SK-MEL-5 (cell line): Measurements from ENCODE around the gene DERA. TPM values are rescaled to one million over a fixed set of nuclear protein-coding genes. Genes with fewer than 3 reads are reported as not detected.
"Not testable (repeated sequence)": the region's sequence is repeated elsewhere in the genome, so short reads cannot be mapped to it uniquely, and the experiment has no call there.

Source experiments
- DNase-seq: peaks from one replicate; pipeline ENCODE4 v3.0.0-alpha.2; 2016; ENCODE audit warnings: low read depth, low spot score
- in situ Hi-C: cut with HindIII; loops from 2 replicates; pipeline ENCODE4 v1.10.0; 2016; ENCODE audit warnings: low sequenced_read_pairs, high pct_unique_total_duplicates, low pct_unique_long_range_greater_than_20kb
- polyA plus RNA-seq, 2 experiments: library from polyadenylated mRNA; depleted of rRNA; stranded (reverse); fragments of >200 nt; gene quantifications; 2 replicates each; pipeline ENCODE4 v1.2.3, GENCODE V29; 2015
- total RNA-seq: library from RNA; depleted of rRNA; stranded (reverse); fragments of >200 nt; shearing (Covaris generic); gene quantifications from 2 replicates; pipeline ENCODE4 v1.2.3, GENCODE V29; 2014; rRNA removed

The DERA gene
- 178 and 200 TPM in 2 replicates for total RNA-seq
- polyA plus RNA-seq (2015; cell fraction: cytosol; rRNA removed): 88.5 and 94.9 TPM in 2 replicates
- 87.1 and 104 TPM in 2 replicates for polyA plus RNA-seq (2015; cell fraction: nucleus; rRNA removed)

GRCh38 chr12:15910864-15911721, at the start of gene DERA:
DERA (plus strand) TSS chr12:15911332; CDS start chr12:15911384, 52 bp downstream.
- in situ Hi-C loops: no loop called here
- DNase-seq: peak; percentile 85

DNA sequence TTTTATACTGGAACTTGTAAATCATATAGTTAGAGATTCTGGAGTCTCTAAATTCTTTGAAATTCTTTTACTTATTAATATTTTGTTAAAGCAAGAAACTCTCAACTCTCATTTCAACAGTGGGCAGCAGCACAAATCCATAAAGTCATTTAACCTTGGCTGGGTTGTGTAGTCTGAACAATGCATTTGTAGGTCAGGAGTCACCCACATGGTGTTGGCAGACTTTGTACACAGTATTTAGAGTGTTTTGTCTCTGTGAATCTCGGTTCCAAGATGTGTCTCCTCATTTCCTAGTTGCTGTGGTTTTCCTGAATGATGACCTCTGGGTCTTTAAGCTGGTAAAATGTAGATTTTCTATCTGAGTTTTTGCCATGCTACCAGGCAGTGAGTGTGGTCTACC, 49.7 kb upstream of the DERA start:
- DNase-seq: no peak
- in situ Hi-C loops: no loop called here

- in situ Hi-C loops: no loop called here
- DNase-seq: no peak
These were observed 48.3 kb upstream of the DERA start for GRCh38 chr12:15862840-15863239.

DNA sequence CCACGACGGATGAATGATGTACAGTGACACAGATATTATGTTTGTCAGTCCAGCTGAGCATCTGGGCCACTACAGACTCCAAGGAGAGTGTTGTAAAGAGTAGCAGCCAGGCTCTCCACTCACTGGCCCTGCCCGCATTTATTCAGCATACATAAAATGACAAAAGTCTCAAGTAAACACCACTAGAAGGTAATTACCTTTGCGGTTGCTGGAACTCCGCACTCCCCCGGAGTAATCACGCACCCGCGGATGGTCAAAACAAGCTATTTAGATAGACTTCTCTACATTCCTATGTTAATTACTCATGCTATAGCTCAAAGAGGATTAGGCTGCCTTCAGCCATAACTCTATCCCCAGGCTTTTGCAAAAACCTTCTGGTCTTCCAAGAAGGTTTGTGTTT, 47.8 kb upstream of the DERA start:
- in situ Hi-C loops: no loop called here
- DNase-seq: no peak

- no peak for DNase-seq
- in situ Hi-C loops: no loop called here
These were observed 47.1 kb upstream of the DERA start for GRCh38 chr12:15863984-15864383.

GRCh38 chr12:15868186-15868585, 42.9 kb upstream of the DERA start:
- in situ Hi-C loops: no loop called here
- no peak for DNase-seq

GRCh38 chr12:15873556-15873955, 37.6 kb upstream of the DERA start:
- in situ Hi-C loops: no loop called here
- DNase-seq: no peak

DNA sequence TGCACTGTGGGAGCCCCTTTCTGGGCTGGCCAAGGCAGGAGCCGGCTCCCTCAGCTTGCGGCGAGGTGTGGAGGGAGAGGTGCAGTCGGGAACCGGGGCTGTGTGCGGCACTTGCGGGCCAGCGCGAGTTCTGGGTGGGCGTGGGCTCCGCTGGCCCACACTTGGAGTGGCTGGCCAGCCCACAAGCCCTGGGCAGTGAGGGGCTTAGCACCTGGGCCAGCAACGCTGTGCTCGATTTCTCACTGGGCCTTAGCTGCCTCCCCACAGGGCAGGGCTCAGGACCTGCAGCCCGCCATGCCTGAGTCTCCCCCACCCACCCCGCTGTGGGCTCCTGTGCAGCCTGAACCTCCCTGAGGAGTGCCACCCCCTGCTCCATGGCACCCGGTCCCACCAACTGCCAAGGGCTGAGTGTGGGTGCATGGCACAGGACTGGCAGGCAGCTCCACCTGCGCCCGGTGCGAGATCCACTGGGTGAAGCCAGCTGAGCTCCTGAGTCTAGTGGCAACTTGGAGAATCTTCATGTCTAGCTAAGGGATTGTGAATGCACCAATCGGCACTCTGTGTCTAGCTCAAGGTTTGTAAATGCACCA, 36.5 kb upstream of the DERA start:
- DNase-seq, in situ Hi-C loops: not testable (repeated sequence)

DNA sequence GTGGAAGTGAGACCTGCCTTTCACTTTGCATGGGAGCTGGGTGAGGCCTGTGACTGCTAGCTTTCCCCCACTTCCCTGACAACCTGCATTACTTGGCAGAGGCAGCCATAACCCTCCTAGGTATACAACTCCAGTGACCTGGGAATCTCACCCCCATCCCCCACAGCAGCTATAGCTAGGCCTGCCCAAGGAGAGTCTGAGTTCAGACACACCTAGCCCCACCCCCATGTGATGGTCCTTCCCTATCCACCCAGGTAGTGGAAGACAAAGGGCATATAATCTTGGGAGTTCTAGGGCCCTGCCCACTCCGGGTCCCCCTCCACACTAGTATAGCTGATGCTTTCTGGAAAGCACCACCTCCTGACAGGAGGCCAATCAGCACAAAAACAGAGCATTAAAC, 35.3 kb upstream of the DERA start:
- in situ Hi-C loops: no loop called here
- DNase-seq: no peak

DNA sequence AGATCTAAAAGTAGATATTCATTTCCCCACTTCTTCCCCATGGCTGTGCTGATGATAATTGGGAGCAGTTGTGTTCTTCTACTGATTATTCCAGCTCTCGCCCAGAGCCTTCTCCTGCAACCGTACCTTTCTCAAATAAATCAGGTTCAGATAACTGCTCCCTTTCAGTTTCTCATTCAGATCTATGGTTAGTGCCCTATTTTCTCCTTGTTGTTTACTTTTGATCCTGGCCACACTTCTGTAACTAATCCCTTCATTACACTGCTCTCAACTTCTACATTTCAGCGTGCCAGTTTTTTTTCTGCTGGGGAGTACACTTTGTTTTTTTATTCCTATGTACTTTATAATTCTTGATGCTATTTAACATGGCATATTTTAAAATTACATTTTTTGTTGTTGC, 31.7 kb upstream of the DERA start:
- no peak for DNase-seq
- in situ Hi-C loops: no loop called here

DNA sequence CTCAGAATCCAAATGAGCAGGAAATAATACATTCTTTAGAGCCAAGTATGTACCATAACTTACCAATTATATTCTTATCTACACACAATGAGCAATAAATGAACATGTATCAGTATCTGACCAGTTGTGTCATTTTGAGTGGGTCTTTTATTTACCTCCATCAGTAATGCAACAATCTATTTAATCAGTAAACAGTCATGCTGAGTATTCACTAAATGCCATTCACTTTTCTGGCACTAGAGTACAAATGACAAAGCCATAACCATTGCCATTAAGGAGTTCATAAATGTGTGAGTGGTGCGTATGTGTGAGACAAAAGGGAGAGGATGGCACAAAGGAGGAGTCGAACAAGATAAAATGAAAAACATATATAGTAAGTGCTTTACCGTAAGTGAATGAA, 30.4 kb upstream of the DERA start:
- DNase-seq: no peak
- in situ Hi-C loops: no loop called here

GRCh38 chr12:15882118-15882971, 28.8 kb upstream of the DERA start, which contains the start of gene STRAP:
STRAP (plus strand) TSS chr12:15882387; CDS start chr12:15882708, 321 bp downstream.
- in situ Hi-C loops: no loop called here
- DNase-seq: peak; percentile 97

DNA sequence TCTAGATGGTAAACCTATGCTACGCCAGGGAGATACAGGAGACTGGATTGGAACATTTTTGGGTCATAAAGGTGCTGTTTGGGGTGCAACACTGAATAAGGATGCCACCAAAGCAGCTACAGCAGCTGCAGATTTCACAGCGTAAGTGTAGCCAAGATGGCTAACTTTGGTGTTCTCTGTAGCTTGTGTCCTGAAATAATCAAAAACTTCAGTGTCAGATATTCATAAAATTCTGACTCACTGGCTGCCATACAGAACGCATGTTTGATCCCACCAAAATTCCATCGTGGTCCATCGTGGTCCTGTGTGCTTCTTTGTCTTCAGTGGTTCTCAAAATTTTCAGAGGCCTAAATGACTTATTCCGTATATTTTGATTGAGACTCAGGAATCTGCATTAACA, 27.6 kb upstream of the DERA start:
- in situ Hi-C loops: no loop called here
- no peak for DNase-seq

- peak; percentile 79 for DNase-seq
These were observed 24.6 kb upstream of the DERA start for GRCh38 chr12:15886372-15887042.

GRCh38 chr12:15887043-15887817, 23.9 kb upstream of the DERA start:
- in situ Hi-C loops: no loop called here
- no peak for DNase-seq

More at GRCh38 chr12:15886372-15887042, 24.6 kb upstream of the DERA start:
- in situ Hi-C loops: no loop called here

DNA sequence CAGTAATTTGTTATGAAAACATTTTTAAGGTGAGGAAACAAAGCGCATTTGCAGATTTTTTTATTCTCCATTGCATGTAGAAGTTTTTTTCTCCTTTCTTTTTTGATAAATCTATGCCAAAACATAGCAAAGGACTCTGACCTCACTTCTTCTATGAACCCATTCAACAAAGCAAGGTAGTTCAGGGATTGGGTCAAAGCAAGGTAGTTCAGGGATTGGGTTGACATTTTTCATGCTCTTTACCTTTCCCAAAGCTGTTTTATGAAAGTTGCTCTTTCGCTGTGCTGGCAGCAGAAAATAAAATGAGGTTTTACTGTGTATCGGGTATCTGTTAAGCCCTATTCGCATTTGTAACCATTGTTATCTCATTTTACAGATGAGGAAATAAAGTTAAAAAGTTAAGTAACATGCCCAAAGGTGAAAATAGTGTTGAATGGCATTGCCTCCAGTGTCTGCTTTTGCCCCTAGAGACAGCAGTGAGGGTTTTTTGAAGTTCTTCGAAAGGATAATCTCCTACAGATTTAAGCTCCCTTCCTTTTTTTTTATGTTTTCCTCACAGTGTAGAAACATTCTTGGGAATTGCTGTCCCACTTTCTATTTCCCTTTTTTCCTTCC, 18.4 kb upstream of the DERA start:
- DNase-seq: no peak
- in situ Hi-C loops: no loop called here
